GM23248 (cell line): ENCODE data around the gene PKN3. TPM values are rescaled to one million over a fixed set of nuclear protein-coding genes. Genes with fewer than 3 reads are reported as not detected.

Source experiments
- DNase-seq: peaks from one replicate; pipeline ENCODE4 v3.0.0-alpha.2; 2015
- H2AFZ ChIP-seq: fragments of 200-600 bp; sonication (generic); 2 replicates; pipeline ENCODE4 v1.6.1; 2016; ENCODE audit warnings: antibody characterized with exemption
- H3F3A ChIP-seq: fragments of 200-600 bp; sonication (generic); 2 replicates; pipeline ENCODE4 v1.6.1; 2016; ENCODE audit warnings: mild to moderate bottlenecking, antibody characterized with exemption, mixed run types; ENCODE audit not compliant: insufficient read depth
- H3K27ac ChIP-seq: fragments of 200-600 bp; sonication (generic); 2 replicates; pipeline ENCODE4 v1.5.1; 2016; ENCODE audit warnings: mild to moderate bottlenecking
- H3K27me3 ChIP-seq: fragments of 200-600 bp; sonication (generic); replicated peaks from 2 replicates; pipeline ENCODE4 v1.6.1; 2016; ENCODE audit warnings: mild to moderate bottlenecking; ENCODE audit not compliant: insufficient read depth
- H3K36me3 ChIP-seq: fragments of 200-600 bp; sonication (generic); 2 replicates; pipeline ENCODE4 v1.6.1; 2016; ENCODE audit warnings: low read depth, mild to moderate bottlenecking
- H3K4me1 ChIP-seq: fragments of 200-600 bp; sonication (generic); 2 replicates; pipeline ENCODE4 v1.6.1; 2016; ENCODE audit warnings: mild to moderate bottlenecking; ENCODE audit not compliant: insufficient read depth
- H3K4me2 ChIP-seq: fragments of 200-600 bp; sonication (generic); one replicate; pipeline ENCODE4 v1.6.1; 2016; ENCODE audit warnings: mild to moderate bottlenecking; ENCODE audit not compliant: unreplicated experiment
- H3K4me3 ChIP-seq: fragments of 200-600 bp; sonication (generic); 2 replicates; pipeline ENCODE4 v1.5.1; 2016; ENCODE audit warnings: mild to moderate bottlenecking
- H3K79me2 ChIP-seq: fragments of 200-600 bp; sonication (generic); 2 replicates; pipeline ENCODE4 v1.6.1; 2016; ENCODE audit warnings: mild to moderate bottlenecking; ENCODE audit not compliant: insufficient read depth
- H3K9ac ChIP-seq: fragments of 200-600 bp; sonication (generic); 2 replicates; pipeline ENCODE4 v1.6.1; 2016; ENCODE audit warnings: mild to moderate bottlenecking
- H3K9me2 ChIP-seq: fragments of 200-600 bp; sonication (generic); 2 replicates; pipeline ENCODE4 v1.6.1; 2016; ENCODE audit warnings: mixed run types, mild to moderate bottlenecking, moderate library complexity; ENCODE audit not compliant: insufficient read depth
- H3K9me3 ChIP-seq: fragments of 200-600 bp; sonication (generic); one replicate; pipeline ENCODE4 v1.6.1; 2017; ENCODE audit warnings: low read depth
- H4K20me1 ChIP-seq: fragments of 200-600 bp; sonication (generic); 2 replicates; pipeline ENCODE4 v1.6.0; 2016; ENCODE audit not compliant: insufficient read depth
- EZH2 ChIP-seq: fragments of 200-600 bp; sonication (generic); IDR thresholded peaks from 2 replicates; pipeline ENCODE4 v1.6.1; 2018; ENCODE audit warnings: antibody characterized with exemption, mild to moderate bottlenecking; ENCODE audit not compliant: insufficient read depth, poor library complexity, severe bottlenecking
- EZH2phosphoT487 ChIP-seq: fragments of 200-600 bp; sonication (generic); IDR thresholded peaks from 2 replicates; pipeline ENCODE4 v1.6.1; 2018; ENCODE audit warnings: antibody characterized with exemption, moderate library complexity, mild to moderate bottlenecking, low read depth; ENCODE audit not compliant: insufficient read depth
- WGBS, 2 experiments: methylation state at CpG; one replicate each; pipeline ENCODE4 v1.1.6; 2015 to 2017; ENCODE audit warnings: low lambda C conversion rate in 2 of 2, low coverage in 1 of 2; ENCODE audit errors: missing lambda C conversion rate in 2 of 2; 5-methylcytosine and 5-hydroxymethylcytosine counted together
- in situ Hi-C: fragments of 300-500 bp; cut with MboI; formaldehyde crosslinking; loops from 2 replicates; pipeline ENCODE4 v1.15.0; 2020
- polyA plus RNA-seq: library from polyadenylated mRNA; unstranded; fragments of >200 nt; fragmentation: Nextera tagmentation; extraction: Ambion mirVana; gene quantifications from 2 replicates; pipeline ENCODE4 v1.2.1, GENCODE V29; 2016
- total RNA-seq: library from RNA; depleted of rRNA; stranded (reverse); fragments of >200 nt; shearing (Covaris generic); gene quantifications from 2 replicates; pipeline ENCODE4 v1.2.3, GENCODE V29; 2014

The PKN3 gene
- total and polyA plus RNA-seq, 2 experiments from 2014 or later = 0.95 to 2.1 TPM

DNA sequence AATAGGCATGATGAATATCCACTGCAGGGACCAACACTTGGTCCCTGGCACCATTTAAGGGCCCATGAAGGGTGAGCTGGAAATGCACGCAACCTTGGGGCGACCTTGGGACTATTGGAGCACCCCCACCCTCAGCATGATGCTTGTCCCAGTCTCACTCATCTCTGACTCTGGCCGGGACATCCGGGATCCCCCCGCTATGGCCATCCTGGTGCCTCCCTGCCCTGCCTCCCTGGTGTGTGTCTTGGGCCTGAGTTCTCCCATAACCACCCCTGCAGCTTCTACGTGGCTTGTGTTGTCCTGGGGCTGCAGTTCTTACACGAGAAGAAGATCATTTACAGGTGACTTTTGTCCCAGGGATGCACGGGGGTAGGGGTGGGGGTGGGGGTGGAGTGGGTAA lies 15.7 kb downstream of the PKN3 start:
- in situ Hi-C loops = no loop called here
- H3K27me3 ChIP-seq = no peaks in the 10 kb centered on the region
- 83 to 87% methylated on average over 8 of the region's 8 CpGs for WGBS, 2 experiments
- no peaks in the 10 kb centered on the region for H3K4me1 ChIP-seq
- no peak overlapping the region for H3K4me3 ChIP-seq
- no peaks in the 10 kb centered on the region for H3K79me2 ChIP-seq
- no peak overlapping the region for H3K27ac ChIP-seq
- no peaks in the 10 kb centered on the region for H4K20me1 ChIP-seq
- H3K9me3 ChIP-seq = no peaks in the 10 kb centered on the region
- H3F3A ChIP-seq = no peaks in the 10 kb centered on the region
- no peaks in the 10 kb centered on the region for H3K36me3 ChIP-seq
- no peak overlapping the region for H3K9ac ChIP-seq
- no peak for DNase-seq
- H3K4me2 ChIP-seq = no peak overlapping the region
- no peak overlapping the region for H2AFZ ChIP-seq
- H3K9me2 ChIP-seq = no peaks in the 10 kb centered on the region
- TF ChIP-seq EZH2phosphoT487 = no peak
- TF ChIP-seq EZH2 = no peak

DNA sequence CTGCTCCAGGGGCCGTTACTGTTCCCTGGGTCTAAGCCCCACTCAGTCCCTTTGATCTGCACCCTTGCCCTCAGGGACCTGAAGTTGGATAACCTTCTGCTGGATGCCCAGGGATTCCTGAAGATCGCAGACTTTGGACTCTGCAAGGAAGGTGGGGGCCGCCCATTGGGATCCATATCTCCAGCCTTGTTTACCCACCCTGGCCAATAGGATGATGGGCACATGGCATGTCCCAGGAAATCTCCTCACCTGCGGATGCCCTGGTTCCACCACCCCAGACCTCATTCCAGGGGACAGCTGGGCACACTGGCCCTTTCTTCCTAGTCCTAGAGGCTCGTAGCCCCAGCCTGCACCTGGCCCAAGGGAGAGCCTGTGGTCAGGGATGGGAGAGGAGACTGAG lies 16.2 kb downstream of the PKN3 start:
- TF ChIP-seq EZH2 (no peak), EZH2phosphoT487 (no peak)
- Histone ChIP-seq H2AFZ (no peak overlapping the region), H3K27ac (no peak overlapping the region), H3K27me3 (no peaks in the 10 kb centered on the region), H3K4me1 (no peaks in the 10 kb centered on the region), H3K9ac (no peak overlapping the region), H3K4me2 (no peak overlapping the region), H3K9me2 (no peaks in the 10 kb centered on the region), H3F3A (no peaks in the 10 kb centered on the region), H3K4me3 (no peak overlapping the region), H3K36me3 (no peaks in the 10 kb centered on the region), H4K20me1 (no peaks in the 10 kb centered on the region), H3K79me2 (no peaks in the 10 kb centered on the region), H3K9me3 (no peaks in the 10 kb centered on the region)
- DNase-seq = no peak
- in situ Hi-C loops = no loop called here
- WGBS, 2 experiments = 78 to 84% methylated on average over 4 to 5 of the region's 5 CpGs

DNA sequence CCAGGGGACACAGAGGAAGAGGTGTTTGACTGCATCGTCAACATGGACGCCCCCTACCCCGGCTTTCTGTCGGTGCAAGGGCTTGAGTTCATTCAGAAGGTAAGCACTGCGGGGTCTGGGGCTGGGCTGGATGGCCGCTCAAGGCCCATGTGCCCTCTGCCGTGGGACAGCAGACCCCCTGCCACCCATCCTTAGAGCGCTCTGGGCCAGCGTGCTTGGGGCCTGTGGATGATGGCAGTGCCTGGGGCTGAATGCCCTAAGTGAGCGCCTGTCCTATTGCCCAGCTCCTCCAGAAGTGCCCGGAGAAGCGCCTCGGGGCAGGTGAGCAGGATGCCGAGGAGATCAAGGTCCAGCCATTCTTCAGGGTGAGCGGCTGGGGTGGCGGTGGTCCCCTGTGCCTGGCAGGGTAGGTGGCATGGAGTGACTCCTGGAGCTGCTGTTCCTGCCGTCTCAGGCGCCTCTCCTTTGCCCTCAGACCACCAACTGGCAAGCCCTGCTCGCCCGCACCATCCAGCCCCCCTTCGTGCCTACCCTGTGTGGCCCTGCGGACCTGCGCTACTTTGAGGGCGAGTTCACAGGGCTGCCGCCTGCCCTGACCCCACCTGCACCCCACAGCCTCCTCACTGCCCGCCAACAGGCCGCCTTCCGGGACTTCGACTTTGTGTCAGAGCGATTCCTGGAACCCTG lies 17.8 kb downstream of the PKN3 start:
- Histone ChIP-seq H3K27ac (no peak overlapping the region), H3K27me3 (no peaks in the 10 kb centered on the region), H3K4me1 (no peaks in the 10 kb centered on the region), H2AFZ (no peak overlapping the region), H3K4me2 (no peak overlapping the region), H3K79me2 (no peaks in the 10 kb centered on the region), H3K36me3 (no peaks in the 10 kb centered on the region), H3K9me2 (no peaks in the 10 kb centered on the region), H4K20me1 (no peaks in the 10 kb centered on the region), H3K4me3 (no peak overlapping the region), H3K9ac (no peak overlapping the region), H3K9me3 (no peaks in the 10 kb centered on the region), H3F3A (0 out of 2 replicates have a peak, but pooled peaks cover 3% of the 10 kb centered on the region)
- 92 to 95% methylated on average over 25 to 30 of the region's 30 CpGs for WGBS, 2 experiments
- no peak for TF ChIP-seq EZH2
- TF ChIP-seq EZH2phosphoT487 = no peak
- in situ Hi-C loops = no loop called here
- DNase-seq = no peak

DNA sequence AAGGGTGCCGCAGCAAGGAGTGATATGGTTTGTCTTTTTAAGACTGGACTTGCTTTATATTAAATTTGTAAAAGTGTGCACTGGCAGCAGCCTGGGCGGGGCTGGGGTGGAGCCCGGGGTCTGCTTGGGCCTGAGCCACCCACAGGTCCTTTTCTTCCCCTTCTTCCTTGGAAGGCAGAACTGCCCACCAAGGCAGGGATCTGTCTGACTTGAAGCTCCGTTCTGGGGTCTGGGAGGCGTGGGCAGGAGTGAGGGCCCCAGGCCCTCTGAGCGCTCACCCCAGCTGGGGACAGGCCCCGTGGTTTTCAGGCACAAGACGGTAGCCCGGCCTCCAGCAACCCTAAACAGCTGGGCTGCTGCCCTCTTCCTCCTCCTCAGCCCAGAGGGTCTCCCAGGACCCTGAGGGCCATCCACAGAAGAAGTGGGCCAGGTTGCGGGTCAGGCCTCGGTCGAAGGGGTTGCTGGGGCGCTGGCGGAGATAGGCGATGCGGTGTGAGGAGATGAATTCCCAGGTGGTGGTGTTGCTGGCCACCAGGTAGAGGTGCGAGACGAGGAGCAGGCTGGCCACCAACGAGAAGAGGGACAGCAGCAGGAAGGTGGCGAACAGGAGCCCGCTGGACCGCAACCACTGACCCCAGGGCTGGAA lies 18.7 kb downstream of the PKN3 start:
- Histone ChIP-seq H3K9me3 (no peaks in the 10 kb centered on the region), H3K79me2 (no peaks in the 10 kb centered on the region), H3F3A (0 out of 2 replicates have a peak, but pooled peaks cover 5% of the 10 kb centered on the region), H3K9ac (no peak overlapping the region), H3K4me3 (no peak overlapping the region), H3K4me1 (no peaks in the 10 kb centered on the region), H4K20me1 (no peaks in the 10 kb centered on the region), H3K27me3 (no peaks in the 10 kb centered on the region), H3K27ac (no peak overlapping the region), H3K9me2 (no peaks in the 10 kb centered on the region), H3K36me3 (no peaks in the 10 kb centered on the region), H2AFZ (no peak overlapping the region), H3K4me2 (no peak overlapping the region)
- DNase-seq = no peak
- WGBS, 2 experiments = 93 to 94% methylated on average over 21 to 22 of the region's 22 CpGs
- TF ChIP-seq EZH2 = no peak
- no peak for TF ChIP-seq EZH2phosphoT487
- in situ Hi-C loops = no loop called here
